ENCODE measurements around the gene TSC22D1.

Gene TSC22D1

GRCh38 chr13:44436589-44437337, 139.4 kb downstream of the TSC22D1 start:
- H3K27ac Mint-ChIP-seq = peak overlapping the region in 1 of 2 donors; percentile 42
- peak; percentile 37 to 49 for DNase-seq

DNA sequence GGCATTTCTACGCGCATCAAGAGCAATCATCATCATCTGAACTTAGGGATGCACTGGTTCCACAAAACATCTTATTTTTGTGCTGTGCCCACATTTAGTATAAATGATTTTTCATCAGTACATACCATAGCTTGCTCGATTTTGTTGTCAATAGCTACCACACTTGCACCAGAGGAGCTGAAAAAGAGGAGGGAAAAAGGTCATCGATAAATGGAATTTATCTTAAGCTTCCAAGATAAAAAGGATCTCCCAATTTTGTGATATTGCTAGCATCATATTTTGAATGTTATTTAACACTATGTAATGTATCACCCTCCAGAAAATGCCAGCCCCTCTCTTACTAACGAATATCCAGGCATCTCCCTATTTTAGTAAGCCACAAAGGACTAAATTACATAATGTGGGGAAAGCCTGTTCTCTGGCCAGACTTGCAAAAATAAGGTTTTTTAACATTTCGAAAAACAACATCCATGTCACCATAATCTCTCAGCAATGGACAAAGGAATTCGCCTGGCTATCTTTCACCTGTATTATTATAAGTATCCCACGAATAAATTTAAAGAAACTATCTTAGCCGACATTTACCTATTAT, 140.1 kb downstream of the TSC22D1 start:
- ATAC-seq = no peak
- no peak for DNase-seq
- Mint-ChIP-seq H3K27ac (peak overlapping the region; percentile 29 to 96), H3K4me3 (peak overlapping the region; percentile 87 to 90), H3K9me3 (no peaks in the 10 kb centered on the region), H3K4me1 (peaks cover 32% of the 10 kb centered on the region), H3K27me3 (no peaks in the 10 kb centered on the region)

More at GRCh38 chr13:44436589-44437337, 139.4 kb downstream of the TSC22D1 start:
- peak; percentile 69 for ATAC-seq
- Mint-ChIP-seq H3K4me3 (peak overlapping the region; percentile 87 to 90), H3K27me3 (no peaks in the 10 kb centered on the region), H3K4me1 (peaks cover 32% of the 10 kb centered on the region), H3K9me3 (no peaks in the 10 kb centered on the region)

GRCh38 chr13:44435142-44435918, 140.8 kb downstream of the TSC22D1 start:
- peak overlapping the region; percentile 87 to 90 for H3K4me3 Mint-ChIP-seq
- H3K4me1 Mint-ChIP-seq = peaks cover 32% of the 10 kb centered on the region
- peak; percentile 73 to 80 for DNase-seq
- peak overlapping the region; percentile 81 to 96 for H3K27ac Mint-ChIP-seq
- H3K9me3 Mint-ChIP-seq = no peaks in the 10 kb centered on the region
- peak; percentile 90 for ATAC-seq
- no peaks in the 10 kb centered on the region for H3K27me3 Mint-ChIP-seq

DNA sequence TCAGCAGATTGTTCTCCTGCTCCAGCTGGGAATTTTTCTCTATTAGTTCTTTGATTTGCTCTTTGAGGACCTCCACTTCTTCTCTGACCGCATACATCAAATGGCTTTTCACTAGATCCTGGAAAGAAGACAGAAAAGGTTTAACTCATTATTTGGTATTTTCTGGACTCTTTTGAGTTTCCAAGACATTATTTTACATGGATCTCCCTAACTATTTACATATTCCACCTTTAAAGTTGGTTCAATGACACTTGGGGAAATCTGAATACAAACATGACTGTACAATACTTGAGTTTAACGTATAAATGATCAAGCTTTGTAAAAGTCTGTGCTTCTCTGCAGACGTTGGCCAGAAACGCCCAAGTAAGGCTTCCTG, 141.4 kb downstream of the TSC22D1 start:
- Mint-ChIP-seq H3K27ac (no peak overlapping the region), H3K4me3 (peak overlapping the region; percentile 87 to 90), H3K9me3 (no peaks in the 10 kb centered on the region), H3K4me1 (peaks cover 32% of the 10 kb centered on the region), H3K27me3 (no peaks in the 10 kb centered on the region)
- DNase-seq = no peak
- ATAC-seq = no peak

DNA sequence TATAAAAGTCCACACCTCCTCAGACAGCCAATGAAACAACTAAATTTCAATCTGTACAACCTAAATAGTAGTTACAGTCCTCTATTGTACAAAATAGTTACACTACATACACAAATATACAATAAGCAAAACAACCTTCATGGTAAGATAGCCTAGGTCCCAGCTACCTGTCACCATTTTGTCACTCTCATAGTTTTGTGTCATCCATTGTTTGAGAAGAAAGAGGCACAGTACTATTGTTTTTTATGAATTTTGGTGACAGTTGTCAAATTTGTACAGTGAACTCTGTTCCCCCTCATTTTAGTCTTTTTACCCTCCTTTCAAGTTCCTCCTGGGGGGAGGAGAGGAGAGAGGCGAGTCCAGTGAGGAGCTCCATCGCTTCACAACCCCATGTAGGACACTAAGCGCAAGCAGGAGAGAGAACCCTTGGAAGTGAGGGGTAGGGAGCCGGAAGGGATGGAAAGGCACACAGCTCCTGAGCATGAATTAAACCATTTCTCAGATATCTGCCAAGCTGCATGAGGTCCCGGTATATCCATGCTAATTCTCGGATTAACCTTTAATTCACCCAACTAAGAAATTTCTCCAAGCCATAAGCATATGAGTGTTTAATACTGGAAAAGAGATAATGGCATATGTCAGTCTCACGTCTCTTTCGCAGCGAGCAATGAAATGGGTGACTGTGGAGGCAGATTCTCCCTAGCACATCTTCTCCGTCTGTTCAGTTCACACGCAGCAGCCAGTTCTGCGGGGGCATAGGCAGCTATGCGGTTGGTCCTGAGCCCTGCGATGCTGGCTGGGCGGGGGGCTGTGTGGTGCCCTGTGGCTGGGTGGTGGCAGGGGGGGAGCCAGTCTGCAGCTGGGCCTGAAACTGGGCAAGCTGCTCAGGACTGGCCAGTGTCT, 142.0 kb downstream of the TSC22D1 start:
- Mint-ChIP-seq H3K9me3 (no peaks in the 10 kb centered on the region), H3K4me1 (peaks cover 32% of the 10 kb centered on the region), H3K27me3 (no peaks in the 10 kb centered on the region), H3K27ac (no peak overlapping the region), H3K4me3 (peak overlapping the region; percentile 87 to 90)
- ATAC-seq = no peak
- DNase-seq = no peak

DNA sequence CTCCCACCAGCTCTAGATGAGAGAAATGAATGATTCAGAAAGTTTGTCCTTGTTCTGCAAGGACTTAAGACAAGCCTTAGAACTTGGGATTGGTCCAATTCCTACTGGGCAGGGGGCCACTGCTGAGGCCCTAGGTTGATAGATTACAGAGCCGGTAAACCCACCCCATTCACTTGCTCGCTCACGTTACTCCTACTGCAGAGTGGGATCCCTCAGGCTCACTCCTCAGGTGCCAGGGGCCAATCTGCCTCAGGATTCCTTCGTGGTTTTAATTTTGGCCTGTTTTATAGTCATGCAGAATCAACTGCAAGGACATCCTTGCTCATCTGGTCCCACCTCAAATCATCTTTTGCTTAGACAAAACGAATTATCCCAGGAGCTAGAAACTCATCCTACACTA, 143.5 kb downstream of the TSC22D1 start:
- H3K4me3 Mint-ChIP-seq = no peak overlapping the region
- DNase-seq (no peak), ATAC-seq (no peak)
- no peaks in the 10 kb centered on the region for H3K27me3 Mint-ChIP-seq
- H3K27ac Mint-ChIP-seq = peak overlapping the region in 1 of 2 donors; percentile 48
- H3K9me3 Mint-ChIP-seq = no peaks in the 10 kb centered on the region
- H3K4me1 Mint-ChIP-seq = peaks cover 30% of the 10 kb centered on the region

- Mint-ChIP-seq H3K27ac (no peak overlapping the region), H3K9me3 (no peaks in the 10 kb centered on the region), H3K27me3 (no peaks in the 10 kb centered on the region), H3K4me3 (no peak overlapping the region), H3K4me1 (peaks cover 15% of the 10 kb centered on the region)
- ATAC-seq = no peak
- DNase-seq = no peak
Measured at GRCh38 chr13:44431150-44431549, 145.0 kb downstream of the TSC22D1 start.

- ATAC-seq (no peak), DNase-seq (no peak)
- no peak overlapping the region for H3K27ac Mint-ChIP-seq
- H3K27me3 Mint-ChIP-seq = peaks cover 8% of the 10 kb centered on the region
- H3K9me3 Mint-ChIP-seq = no peaks in the 10 kb centered on the region
- H3K4me1 Mint-ChIP-seq = no peaks in the 10 kb centered on the region
- no peak overlapping the region for H3K4me3 Mint-ChIP-seq
Measured at GRCh38 chr13:44429311-44429710, 146.8 kb downstream of the TSC22D1 start.

- Mint-ChIP-seq H3K27ac (peak overlapping the region in 1 of 2 donors; percentile 4), H3K27me3 (peaks cover 31% of the 10 kb centered on the region), H3K4me1 (peaks cover 6% of the 10 kb centered on the region), H3K4me3 (no peak overlapping the region), H3K9me3 (no peaks in the 10 kb centered on the region)
- ATAC-seq (no peak), DNase-seq (no peak)
Measured at GRCh38 chr13:44426461-44426860, 149.7 kb downstream of the TSC22D1 start.

DNA sequence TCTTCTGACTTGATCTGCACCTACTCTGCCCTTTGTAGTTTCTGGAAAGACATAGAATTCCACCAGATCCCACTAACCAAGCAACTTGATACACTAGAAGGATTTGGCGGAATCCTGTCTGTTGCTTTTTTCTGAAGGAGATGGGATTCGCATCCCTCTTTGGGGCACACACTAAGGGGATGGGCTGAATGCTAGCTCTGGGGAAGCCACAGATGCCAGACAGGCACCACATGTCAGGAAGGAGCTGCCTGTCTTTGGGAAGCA, 150.4 kb downstream of the TSC22D1 start:
- Mint-ChIP-seq H3K27me3 (peaks cover 31% of the 10 kb centered on the region), H3K9me3 (no peaks in the 10 kb centered on the region), H3K27ac (no peak overlapping the region), H3K4me3 (no peak overlapping the region), H3K4me1 (peaks cover 6% of the 10 kb centered on the region)
- no peak for DNase-seq
- ATAC-seq = no peak

GRCh38 chr13:44425041-44425814, 150.9 kb downstream of the TSC22D1 start:
- Mint-ChIP-seq H3K27ac (no peak overlapping the region), H3K9me3 (no peaks in the 10 kb centered on the region), H3K4me3 (no peak overlapping the region), H3K27me3 (peaks cover 31% of the 10 kb centered on the region), H3K4me1 (peaks cover 6% of the 10 kb centered on the region)
- DNase-seq (no peak), ATAC-seq (no peak)

GRCh38 chr13:44423824-44424223, 152.3 kb downstream of the TSC22D1 start:
- Mint-ChIP-seq H3K27me3 (peaks cover 31% of the 10 kb centered on the region), H3K4me3 (no peak overlapping the region), H3K27ac (no peak overlapping the region), H3K4me1 (peaks cover 6% of the 10 kb centered on the region), H3K9me3 (no peaks in the 10 kb centered on the region)
- ATAC-seq (no peak), DNase-seq (no peak)

GRCh38 chr13:44422755-44423643, 153.1 kb downstream of the TSC22D1 start:
- no peaks in the 10 kb centered on the region for H3K9me3 Mint-ChIP-seq
- peak; percentile 58 for ATAC-seq
- peak overlapping the region in 1 of 2 donors; percentile 75 for H3K27ac Mint-ChIP-seq

More at GRCh38 chr13:44422755-44423643, 153.1 kb downstream of the TSC22D1 start:
- no peak for DNase-seq
- peaks cover 31% of the 10 kb centered on the region for H3K27me3 Mint-ChIP-seq
- H3K4me1 Mint-ChIP-seq = peaks cover 6% of the 10 kb centered on the region
- no peak overlapping the region for H3K4me3 Mint-ChIP-seq
